ENCODE measurements around the gene RTF1. TPM values are rescaled to one million over a fixed set of nuclear protein-coding genes. Genes with fewer than 3 reads are reported as not detected.

RTF1 gene
- total RNA-seq, 2 donors from 2014 or later: 21.2 to 21.4 TPM

DNA sequence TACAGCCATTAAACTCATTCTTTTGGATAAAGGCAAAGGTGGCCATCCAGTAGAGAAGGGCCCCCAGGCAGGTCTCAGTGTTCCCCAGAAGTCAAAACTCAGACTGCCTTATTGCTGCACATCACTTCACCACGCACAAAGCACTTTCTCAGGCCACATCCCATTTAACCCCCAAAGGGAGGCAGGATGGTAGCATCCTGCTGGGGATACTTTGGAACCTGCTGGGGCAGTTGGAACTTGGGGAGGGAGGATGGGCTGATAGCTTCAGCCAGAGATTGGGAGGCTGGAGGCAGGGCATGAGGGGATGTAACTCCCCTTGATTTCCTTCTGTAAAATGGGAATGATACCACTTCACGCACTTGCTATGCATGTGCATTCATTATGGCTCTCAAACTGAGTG is 81.8 kb downstream of the RTF1 start:
- peaks cover 0 to 45% of the 10 kb centered on the region in 2 donors for H3K4me1 ChIP-seq
- H3K36me3 ChIP-seq: no peaks in the 10 kb centered on the region
- no peak overlapping the region for H3K4me3 ChIP-seq
- H3K27me3 ChIP-seq: peaks cover 7 to 23% of the 10 kb centered on the region in 2 donors
- TF ChIP-seq CTCF (IDR thresholded peaks at IDR 0.05): no peak
- no peak overlapping the region for H3K27ac ChIP-seq
- no peak for DNase-seq (ENCODE audit: low spot score)
- no peaks in the 10 kb centered on the region for H3K9me3 ChIP-seq

DNA sequence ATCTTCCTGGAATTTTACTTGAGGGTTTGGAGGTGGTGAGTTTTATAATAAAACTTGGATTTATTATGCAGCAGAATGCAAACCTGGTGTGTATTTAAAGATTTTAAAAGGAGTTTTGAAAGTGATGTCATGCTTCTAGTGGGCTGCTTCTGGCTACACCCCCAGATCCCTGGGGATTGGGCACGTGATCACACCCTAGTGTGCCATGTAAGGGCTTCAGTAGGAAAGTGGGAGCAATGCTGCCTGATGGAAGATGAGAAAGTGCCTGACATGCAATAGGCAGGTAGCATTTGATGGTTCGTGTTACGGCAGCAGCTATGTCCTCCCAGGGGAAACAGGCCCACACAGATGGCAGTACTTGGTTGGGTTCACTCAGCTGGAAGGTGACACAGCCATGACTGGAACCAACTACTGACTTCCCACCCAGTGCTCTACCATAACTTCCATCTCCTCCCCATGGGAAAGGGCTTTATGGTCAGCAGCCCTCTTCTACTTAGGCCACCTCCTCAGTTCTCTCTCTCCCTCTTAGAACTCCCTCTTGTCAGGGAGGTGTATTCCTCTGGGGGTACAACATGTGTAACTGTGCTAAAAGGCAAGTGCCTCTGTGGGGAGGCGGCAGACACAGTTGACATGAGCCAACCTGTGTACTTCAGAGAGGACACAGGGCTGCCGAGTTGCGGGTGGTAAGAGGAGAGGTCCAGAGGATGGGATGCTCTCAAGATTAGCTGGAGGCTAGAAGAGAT is 82.4 kb downstream of the RTF1 start:
- Histone ChIP-seq H3K27ac (no peak overlapping the region), H3K4me3 (no peak overlapping the region), H3K36me3 (no peaks in the 10 kb centered on the region), H3K4me1 (peaks cover 0 to 42% of the 10 kb centered on the region in 2 donors), H3K9me3 (no peaks in the 10 kb centered on the region), H3K27me3 (peaks cover 7 to 23% of the 10 kb centered on the region in 2 donors)
- no peak for DNase-seq (ENCODE audit: low spot score)
- no peak for TF ChIP-seq CTCF (IDR thresholded peaks at IDR 0.05)

GRCh38 chr15:41501191-41501917 is 84.5 kb downstream of the RTF1 start:
- peaks cover 0 to 23% of the 10 kb centered on the region in 2 donors for H3K4me1 ChIP-seq
- H3K27me3 ChIP-seq: peaks cover 7 to 23% of the 10 kb centered on the region in 2 donors
- no peaks in the 10 kb centered on the region for H3K36me3 ChIP-seq
- H3K4me3 ChIP-seq: peak overlapping the region in 1 of 2 donors; percentile 34
- no peaks in the 10 kb centered on the region for H3K9me3 ChIP-seq
- DNase-seq (ENCODE audit: low spot score): no peak
- no peak for TF ChIP-seq CTCF (IDR thresholded peaks at IDR 0.05)
- H3K27ac ChIP-seq: no peak overlapping the region

- DNase-seq (ENCODE audit: low spot score): no peak
- H3K27me3 ChIP-seq: peaks cover 7 to 23% of the 10 kb centered on the region in 2 donors
- peak overlapping the region in 1 of 2 donors; percentile 34 for H3K4me3 ChIP-seq
Observed at GRCh38 chr15:41501931-41502794, 85.3 kb downstream of the RTF1 start.

More at GRCh38 chr15:41501931-41502794, 85.3 kb downstream of the RTF1 start:
- Histone ChIP-seq H3K9me3 (no peaks in the 10 kb centered on the region), H3K36me3 (no peaks in the 10 kb centered on the region), H3K27ac (no peak overlapping the region), H3K4me1 (peaks cover 0 to 23% of the 10 kb centered on the region in 2 donors)
- TF ChIP-seq CTCF (IDR thresholded peaks at IDR 0.05): no peak
